ENCODE results near the gene SPATA31D3.
"Not testable (repeated sequence)": the region's sequence is repeated elsewhere in the genome, so short reads cannot be mapped to it uniquely, and the experiment has no call there.

Gene SPATA31D3

GRCh38 chr9:81943393-81943792 is at the start of gene SPATA31D3:
Gene SPATA31D3 (plus strand): TSS chr9:81943500. CDS start chr9:81943586, 86 bp downstream.
- not testable (repeated sequence) for H3K27me3 ChIP-seq (ENCODE audit: control insufficient read depth in 2 of 2, insufficient read depth in 2 of 2, low read length in 2 of 2); H3K36me3 ChIP-seq (ENCODE audit: control insufficient read depth in 2 of 2, insufficient read depth in 2 of 2, low read length in 2 of 2); H3K9me3 ChIP-seq (ENCODE audit: control insufficient read depth in 2 of 2, low read length in 2 of 2); H3K9ac ChIP-seq (ENCODE audit: low read depth in 1 of 2, low read length in 2 of 2); H3K4me3 ChIP-seq (ENCODE audit: low read length in 2 of 2); H3K4me1 ChIP-seq (ENCODE audit: control insufficient read depth in 2 of 2, insufficient read depth in 2 of 2, low read length in 2 of 2); H3K27ac ChIP-seq (ENCODE audit: low read depth in 2 of 2, low read length in 2 of 2)

GRCh38 chr9:81893929-81894328 is 49.4 kb upstream of the SPATA31D3 start:
- no peak overlapping the region for H3K9ac ChIP-seq (ENCODE audit: low read depth in 1 of 2, low read length in 2 of 2)
- H3K36me3 ChIP-seq (ENCODE audit: control insufficient read depth in 2 of 2, insufficient read depth in 2 of 2, low read length in 2 of 2): no peaks in the 10 kb centered on the region
- no peak overlapping the region for H3K27ac ChIP-seq (ENCODE audit: low read depth in 2 of 2, low read length in 2 of 2)
- no peaks in the 10 kb centered on the region for H3K27me3 ChIP-seq (ENCODE audit: control insufficient read depth in 2 of 2, insufficient read depth in 2 of 2, low read length in 2 of 2)
- H3K9me3 ChIP-seq (ENCODE audit: control insufficient read depth in 2 of 2, low read length in 2 of 2): no peaks in the 10 kb centered on the region
- no peak overlapping the region for H3K4me3 ChIP-seq (ENCODE audit: low read length in 2 of 2)
- H3K4me1 ChIP-seq (ENCODE audit: control insufficient read depth in 2 of 2, insufficient read depth in 2 of 2, low read length in 2 of 2): peaks cover 0 to 2% of the 10 kb centered on the region in 2 donors

GRCh38 chr9:81894891-81895290 is 48.4 kb upstream of the SPATA31D3 start:
- H3K27ac ChIP-seq (ENCODE audit: low read depth in 2 of 2, low read length in 2 of 2): no peak overlapping the region
- H3K9ac ChIP-seq (ENCODE audit: low read depth in 1 of 2, low read length in 2 of 2): no peak overlapping the region
- no peaks in the 10 kb centered on the region for H3K27me3 ChIP-seq (ENCODE audit: control insufficient read depth in 2 of 2, insufficient read depth in 2 of 2, low read length in 2 of 2)
- H3K4me3 ChIP-seq (ENCODE audit: low read length in 2 of 2): no peak overlapping the region
- H3K9me3 ChIP-seq (ENCODE audit: control insufficient read depth in 2 of 2, low read length in 2 of 2): no peaks in the 10 kb centered on the region
- H3K4me1 ChIP-seq (ENCODE audit: control insufficient read depth in 2 of 2, insufficient read depth in 2 of 2, low read length in 2 of 2): peaks cover 0 to 2% of the 10 kb centered on the region in 2 donors
- no peaks in the 10 kb centered on the region for H3K36me3 ChIP-seq (ENCODE audit: control insufficient read depth in 2 of 2, insufficient read depth in 2 of 2, low read length in 2 of 2)

- Histone ChIP-seq H3K4me3 (ENCODE audit: low read length in 2 of 2) (no peak overlapping the region), H3K4me1 (ENCODE audit: control insufficient read depth in 2 of 2, insufficient read depth in 2 of 2, low read length in 2 of 2) (no peaks in the 10 kb centered on the region), H3K9ac (ENCODE audit: low read depth in 1 of 2, low read length in 2 of 2) (no peak overlapping the region), H3K36me3 (ENCODE audit: control insufficient read depth in 2 of 2, insufficient read depth in 2 of 2, low read length in 2 of 2) (no peaks in the 10 kb centered on the region), H3K27ac (ENCODE audit: low read depth in 2 of 2, low read length in 2 of 2) (no peak overlapping the region), H3K27me3 (ENCODE audit: control insufficient read depth in 2 of 2, insufficient read depth in 2 of 2, low read length in 2 of 2) (no peaks in the 10 kb centered on the region), H3K9me3 (ENCODE audit: control insufficient read depth in 2 of 2, low read length in 2 of 2) (no peaks in the 10 kb centered on the region)
Measured at GRCh38 chr9:81896070-81896469, 47.2 kb upstream of the SPATA31D3 start.

- Histone ChIP-seq H3K9ac (ENCODE audit: low read depth in 1 of 2, low read length in 2 of 2) (no peak overlapping the region), H3K4me1 (ENCODE audit: control insufficient read depth in 2 of 2, insufficient read depth in 2 of 2, low read length in 2 of 2) (no peaks in the 10 kb centered on the region), H3K27ac (ENCODE audit: low read depth in 2 of 2, low read length in 2 of 2) (no peak overlapping the region)
Measured at GRCh38 chr9:81898851-81899250, 44.4 kb upstream of the SPATA31D3 start.

GRCh38 chr9:81902196-81902595 is 41.1 kb upstream of the SPATA31D3 start:
- Histone ChIP-seq H3K4me1 (ENCODE audit: control insufficient read depth in 2 of 2, insufficient read depth in 2 of 2, low read length in 2 of 2) (no peaks in the 10 kb centered on the region), H3K27me3 (ENCODE audit: control insufficient read depth in 2 of 2, insufficient read depth in 2 of 2, low read length in 2 of 2) (no peaks in the 10 kb centered on the region), H3K27ac (ENCODE audit: low read depth in 2 of 2, low read length in 2 of 2) (no peak overlapping the region), H3K36me3 (ENCODE audit: control insufficient read depth in 2 of 2, insufficient read depth in 2 of 2, low read length in 2 of 2) (no peaks in the 10 kb centered on the region), H3K4me3 (ENCODE audit: low read length in 2 of 2) (no peak overlapping the region), H3K9me3 (ENCODE audit: control insufficient read depth in 2 of 2, low read length in 2 of 2) (no peaks in the 10 kb centered on the region), H3K9ac (ENCODE audit: low read depth in 1 of 2, low read length in 2 of 2) (no peak overlapping the region)

More at GRCh38 chr9:81898851-81899250, 44.4 kb upstream of the SPATA31D3 start:
- Histone ChIP-seq H3K36me3 (ENCODE audit: control insufficient read depth in 2 of 2, insufficient read depth in 2 of 2, low read length in 2 of 2) (no peaks in the 10 kb centered on the region), H3K27me3 (ENCODE audit: control insufficient read depth in 2 of 2, insufficient read depth in 2 of 2, low read length in 2 of 2) (no peaks in the 10 kb centered on the region), H3K4me3 (ENCODE audit: low read length in 2 of 2) (no peak overlapping the region), H3K9me3 (ENCODE audit: control insufficient read depth in 2 of 2, low read length in 2 of 2) (no peaks in the 10 kb centered on the region)

GRCh38 chr9:81902626-81903025 is 40.7 kb upstream of the SPATA31D3 start:
- Histone ChIP-seq H3K4me1 (ENCODE audit: control insufficient read depth in 2 of 2, insufficient read depth in 2 of 2, low read length in 2 of 2) (no peaks in the 10 kb centered on the region), H3K27ac (ENCODE audit: low read depth in 2 of 2, low read length in 2 of 2) (no peak overlapping the region), H3K27me3 (ENCODE audit: control insufficient read depth in 2 of 2, insufficient read depth in 2 of 2, low read length in 2 of 2) (no peaks in the 10 kb centered on the region), H3K9ac (ENCODE audit: low read depth in 1 of 2, low read length in 2 of 2) (no peak overlapping the region), H3K4me3 (ENCODE audit: low read length in 2 of 2) (no peak overlapping the region), H3K9me3 (ENCODE audit: control insufficient read depth in 2 of 2, low read length in 2 of 2) (no peaks in the 10 kb centered on the region), H3K36me3 (ENCODE audit: control insufficient read depth in 2 of 2, insufficient read depth in 2 of 2, low read length in 2 of 2) (no peaks in the 10 kb centered on the region)

GRCh38 chr9:81906671-81907070 is 36.6 kb upstream of the SPATA31D3 start:
- no peak overlapping the region for H3K4me3 ChIP-seq (ENCODE audit: low read length in 2 of 2)
- H3K36me3 ChIP-seq (ENCODE audit: control insufficient read depth in 2 of 2, insufficient read depth in 2 of 2, low read length in 2 of 2): no peaks in the 10 kb centered on the region
- no peak overlapping the region for H3K27ac ChIP-seq (ENCODE audit: low read depth in 2 of 2, low read length in 2 of 2)
- no peaks in the 10 kb centered on the region for H3K9me3 ChIP-seq (ENCODE audit: control insufficient read depth in 2 of 2, low read length in 2 of 2)
- H3K9ac ChIP-seq (ENCODE audit: low read depth in 1 of 2, low read length in 2 of 2): no peak overlapping the region
- H3K27me3 ChIP-seq (ENCODE audit: control insufficient read depth in 2 of 2, insufficient read depth in 2 of 2, low read length in 2 of 2): no peaks in the 10 kb centered on the region
- no peaks in the 10 kb centered on the region for H3K4me1 ChIP-seq (ENCODE audit: control insufficient read depth in 2 of 2, insufficient read depth in 2 of 2, low read length in 2 of 2)

- Histone ChIP-seq H3K36me3 (ENCODE audit: control insufficient read depth in 2 of 2, insufficient read depth in 2 of 2, low read length in 2 of 2) (no peaks in the 10 kb centered on the region), H3K4me1 (ENCODE audit: control insufficient read depth in 2 of 2, insufficient read depth in 2 of 2, low read length in 2 of 2) (no peaks in the 10 kb centered on the region), H3K27ac (ENCODE audit: low read depth in 2 of 2, low read length in 2 of 2) (no peak overlapping the region), H3K4me3 (ENCODE audit: low read length in 2 of 2) (no peak overlapping the region), H3K27me3 (ENCODE audit: control insufficient read depth in 2 of 2, insufficient read depth in 2 of 2, low read length in 2 of 2) (no peaks in the 10 kb centered on the region), H3K9ac (ENCODE audit: low read depth in 1 of 2, low read length in 2 of 2) (no peak overlapping the region), H3K9me3 (ENCODE audit: control insufficient read depth in 2 of 2, low read length in 2 of 2) (no peaks in the 10 kb centered on the region)
Measured at GRCh38 chr9:81912135-81912534, 31.2 kb upstream of the SPATA31D3 start.

- Histone ChIP-seq H3K27me3 (ENCODE audit: control insufficient read depth in 2 of 2, insufficient read depth in 2 of 2, low read length in 2 of 2) (no peaks in the 10 kb centered on the region), H3K4me3 (ENCODE audit: low read length in 2 of 2) (no peak overlapping the region), H3K36me3 (ENCODE audit: control insufficient read depth in 2 of 2, insufficient read depth in 2 of 2, low read length in 2 of 2) (no peaks in the 10 kb centered on the region), H3K9me3 (ENCODE audit: control insufficient read depth in 2 of 2, low read length in 2 of 2) (no peaks in the 10 kb centered on the region), H3K9ac (ENCODE audit: low read depth in 1 of 2, low read length in 2 of 2) (no peak overlapping the region), H3K27ac (ENCODE audit: low read depth in 2 of 2, low read length in 2 of 2) (no peak overlapping the region), H3K4me1 (ENCODE audit: control insufficient read depth in 2 of 2, insufficient read depth in 2 of 2, low read length in 2 of 2) (no peaks in the 10 kb centered on the region)
Measured at GRCh38 chr9:81915801-81916505, 27.3 kb upstream of the SPATA31D3 start.
